H1 (cell line): Measurements from ENCODE around the gene CREB1. TPM values are rescaled to one million over a fixed set of nuclear protein-coding genes. Genes with fewer than 3 reads are reported as not detected.

ENCODE experiments used
- CTCF ChIA-PET: fragments of 300-600 bp; sonication (Branson Sonifier 250); formaldehyde crosslinking; loops from one replicate; lab custom pipeline; 2021; ENCODE audit not compliant: partially characterized antibody; lab: Charles Lee
- POLR2A ChIA-PET: fragments of 300-600 bp; sonication (Branson Sonifier 250); formaldehyde crosslinking; loops from one replicate; lab custom pipeline; 2021; ENCODE audit warnings: inconsistent platforms; ENCODE audit not compliant: partially characterized antibody; lab: Charles Lee
- DNase-seq, 2 experiments: peaks; one replicate each; pipeline versions ENCODE4 v3.0.0 to v3.0.0-alpha.2; 2010 to 2022; ENCODE audit warnings: low spot score in 2 of 2, low read depth in 1 of 2, mixed read lengths in 1 of 2
- FAIRE-seq: peaks from 2 replicates; lab custom pipeline; 2011; peaks lifted over from hg19 to GRCh38; lab: Jason Lieb, UNC
- H2AFZ ChIP-seq: 2 replicates; pipeline ENCODE4 v1.8.1; 2012; ENCODE audit warnings: low read length, inconsistent platforms
- H2AK5ac ChIP-seq: 2 replicates; pipeline ENCODE4 v1.6.1; 2013; ENCODE audit warnings: low read depth, low read length
- H2BK120ac ChIP-seq: replicated peaks from 2 replicates; pipeline ENCODE3; 2013; ENCODE audit warnings: low read depth, low read length, inconsistent platforms
- H2BK12ac ChIP-seq: 2 replicates; pipeline ENCODE4 v1.6.1; 2013; ENCODE audit warnings: low read depth, low read length
- H2BK15ac ChIP-seq: 2 replicates; pipeline ENCODE4 v1.6.1; 2013; ENCODE audit warnings: low read length
- H2BK20ac ChIP-seq: 2 replicates; pipeline ENCODE4 v1.6.1; 2013; ENCODE audit warnings: low read length
- H2BK5ac ChIP-seq: 2 replicates; pipeline ENCODE4 v1.6.1; 2013; ENCODE audit warnings: low read depth, low read length
- H3K14ac ChIP-seq: 2 replicates; pipeline ENCODE4 v1.6.1; 2013; ENCODE audit warnings: inconsistent platforms; ENCODE audit not compliant: insufficient read length
- H3K18ac ChIP-seq: 2 replicates; pipeline ENCODE4 v1.6.1; 2013; ENCODE audit warnings: low read length; ENCODE audit errors: extremely low read depth
- H3K23ac ChIP-seq: 2 replicates; pipeline ENCODE4 v1.6.1; 2013; ENCODE audit warnings: inconsistent platforms; ENCODE audit not compliant: insufficient read length
- H3K23me2 ChIP-seq: 2 replicates; pipeline ENCODE4 v1.6.1; 2013; ENCODE audit warnings: low read depth, low read length
- H3K27ac ChIP-seq: 2 replicates; pipeline ENCODE4 v1.6.1; 2011; ENCODE audit warnings: low read depth, low read length, inconsistent platforms
- H3K27me3 ChIP-seq, 4 experiments: replicated peaks in 1 of 4; 1 replicate in 1 of 4; 2 replicates in 3 of 4; pipeline versions ENCODE4 v1.6.1 to v1.8.1; 2011 to 2013; ENCODE audit warnings: low read length in 3 of 4, mild to moderate bottlenecking in 3 of 4, inconsistent platforms in 2 of 4, mixed read lengths in 2 of 4, moderate library complexity in 1 of 4; ENCODE audit not compliant: control insufficient read depth in 3 of 4, insufficient read depth in 3 of 4; ENCODE audit errors: extremely low read depth in 1 of 4
- H3K36me3 ChIP-seq, 4 experiments: 2 replicates each; pipeline versions ENCODE4 v1.6.1 to v1.8.1; 2011 to 2013; ENCODE audit warnings: mild to moderate bottlenecking in 4 of 4, low read length in 3 of 4, moderate library complexity in 2 of 4, control low read depth in 1 of 4, inconsistent platforms in 1 of 4; ENCODE audit not compliant: insufficient read depth in 4 of 4, control insufficient read depth in 2 of 4
- H3K4ac ChIP-seq: replicated peaks from 2 replicates; pipeline ENCODE3; 2013; ENCODE audit warnings: low read length, low read depth, mixed read lengths, inconsistent platforms; ENCODE audit not compliant: insufficient read length
- H3K4me1 ChIP-seq, 4 experiments: replicated peaks in 1 of 4; 1 replicate in 1 of 4; 2 replicates in 3 of 4; pipeline versions ENCODE4 v1.6.1 to v1.8.1; 2011 to 2013; ENCODE audit warnings: low read length in 3 of 4, inconsistent platforms in 2 of 4, mixed read lengths in 1 of 4; ENCODE audit not compliant: insufficient read depth in 4 of 4, control insufficient read depth in 3 of 4
- H3K4me2 ChIP-seq, 2 experiments: 2 replicates each; pipeline versions ENCODE4 v1.6.1 to v1.8.1; 2011 to 2013; ENCODE audit warnings: low read depth in 2 of 2, low read length in 2 of 2, control low read depth in 1 of 2, inconsistent platforms in 1 of 2, mild to moderate bottlenecking in 1 of 2; ENCODE audit not compliant: insufficient read depth in 1 of 2
- H3K4me3 ChIP-seq, 4 experiments: fragments of 200-600, 300-600 bp in 1 of 4; sonication (generic), shearing (Covaris generic), sonication (Bioruptor Twin) in 1 of 4; 2 replicates each; pipeline versions ENCODE4 v1.5.1 to v1.8.1; 2011 to 2016; ENCODE audit warnings: low read length in 4 of 4, low read depth in 3 of 4, control low read depth in 2 of 4, inconsistent platforms in 2 of 4, mild to moderate bottlenecking in 2 of 4, mixed read lengths in 1 of 4, moderate library complexity in 1 of 4; ENCODE audit not compliant: insufficient read depth in 2 of 4; ENCODE audit errors: extremely low read depth in 1 of 4
- H3K56ac ChIP-seq: replicated peaks from 2 replicates; pipeline ENCODE3; 2013; ENCODE audit warnings: low read depth, mild to moderate bottlenecking, mixed read lengths, low read length, inconsistent platforms; ENCODE audit not compliant: insufficient read length
- H3K79me1 ChIP-seq: 2 replicates; pipeline ENCODE4 v1.6.1; 2013; ENCODE audit warnings: low read depth, low read length, control low read depth
- H3K79me2 ChIP-seq, 2 experiments: 2 replicates each; pipeline versions ENCODE4 v1.6.1 to v1.8.1; 2012 to 2013; ENCODE audit warnings: low read length in 2 of 2, mild to moderate bottlenecking in 2 of 2, inconsistent platforms in 1 of 2; ENCODE audit not compliant: insufficient read depth in 2 of 2, control insufficient read depth in 1 of 2
- H3K9ac ChIP-seq, 4 experiments: replicated peaks in 1 of 4; 1 replicate in 1 of 4; 2 replicates in 3 of 4; pipeline versions ENCODE4 v1.6.1 to v1.8.1; 2011 to 2013; ENCODE audit warnings: low read depth in 3 of 4, low read length in 3 of 4, control low read depth in 2 of 4, mild to moderate bottlenecking in 2 of 4, moderate library complexity in 2 of 4, inconsistent platforms in 1 of 4; ENCODE audit errors: extremely low read depth in 1 of 4
- H3K9me3 ChIP-seq, 2 experiments: 2 replicates each; pipeline versions ENCODE4 v1.6.1 to v1.8.1; 2012 to 2013; ENCODE audit warnings: mild to moderate bottlenecking in 2 of 2, moderate library complexity in 2 of 2, control low read depth in 1 of 2, inconsistent platforms in 1 of 2, low read depth in 1 of 2, low read length in 1 of 2, mixed read lengths in 1 of 2; ENCODE audit not compliant: insufficient read depth in 2 of 2
- H4K20me1 ChIP-seq, 2 experiments: replicated peaks in 1 of 2; 2 replicates each; pipeline versions ENCODE3 to v1.8.1; 2011 to 2013; ENCODE audit warnings: inconsistent platforms in 2 of 2, low read length in 2 of 2, mild to moderate bottlenecking in 1 of 2; ENCODE audit not compliant: insufficient read depth in 2 of 2, control insufficient read depth in 1 of 2
- H4K5ac ChIP-seq: 2 replicates; pipeline ENCODE4 v1.6.1; 2013; ENCODE audit warnings: low read length, low read depth, mixed read lengths, inconsistent platforms; ENCODE audit not compliant: insufficient read length
- H4K8ac ChIP-seq: 2 replicates; pipeline ENCODE4 v1.8.0; 2013; ENCODE audit warnings: mild to moderate bottlenecking, moderate library complexity, low read length, inconsistent platforms; ENCODE audit not compliant: insufficient read depth; ENCODE audit errors: extremely low read depth
- H4K91ac ChIP-seq: replicated peaks from 2 replicates; pipeline ENCODE3; 2013; ENCODE audit warnings: low read length, mixed read lengths, inconsistent platforms; ENCODE audit not compliant: insufficient read length
- CHD2 ChIP-seq: IDR thresholded peaks from 2 replicates; pipeline ENCODE4 v1.6.1; 2012; ENCODE audit warnings: low read length, improper control_type of control experiment
- EZH2 ChIP-seq: fragments of 200-600 bp; sonication (generic); IDR thresholded peaks from 2 replicates; pipeline ENCODE4 v1.7.1; 2012; ENCODE audit warnings: low read depth, mild to moderate bottlenecking, moderate library complexity, low read length, inconsistent platforms; ENCODE audit not compliant: severe bottlenecking
- NANOG ChIP-seq: IDR thresholded peaks from 2 replicates; pipeline ENCODE4 v1.6.1; 2011; ENCODE audit warnings: low read length, low read depth, mild to moderate bottlenecking, inconsistent platforms; ENCODE audit not compliant: insufficient read depth, poor library complexity, severe bottlenecking
- TCF12 ChIP-seq: IDR thresholded peaks from 2 replicates; pipeline ENCODE4 v1.6.1; 2011; ENCODE audit warnings: low read depth, mild to moderate bottlenecking, low read length
- WGBS, 2 experiments: shearing (Covaris generic) in 1 of 2; methylation state at CpG; one replicate each; pipeline versions ENCODE4 v1.1.6 to v1.1.7; 2013 to 2015; ENCODE audit warnings: low lambda C conversion rate in 2 of 2, mixed read lengths in 2 of 2, inconsistent platforms in 1 of 2, low coverage in 1 of 2, missing lambda C conversion rate in 1 of 2; ENCODE audit not compliant: insufficient replicate concordance in 2 of 2, insufficient coverage in 1 of 2, insufficient read length in 1 of 2; ENCODE audit errors: extremely low coverage in 1 of 2, missing lambda C conversion rate in 1 of 2; 5-methylcytosine and 5-hydroxymethylcytosine counted together
- polyA plus RNA-seq, 7 experiments: library from polyadenylated mRNA; depleted of rRNA in 3 of 7; stranded (reverse) in 5 of 7; unstranded in 2 of 7; fragments of >200 nt in 5 of 7; fragments of 200-250 nt in 2 of 7; gene quantifications; 1 replicate in 5 of 7; 2 replicates in 1 of 7; 4 replicates in 1 of 7; pipeline versions ENCODE4 v1.2.1 to v1.2.3, GENCODE V29; 2011 to 2013; ENCODE audit warnings: missing spikeins in 2 of 7, mixed read lengths in 2 of 7
- total RNA-seq: library from RNA; stranded (reverse); fragmentation: NEBNext Ultra II Directional; extraction: Animal tissue kit (Norgen Biotek cat#: 25700); gene quantifications from 2 replicates; pipeline ENCODE4 v1.2.1, GENCODE V29; 2021

CREB1 gene
- total and polyA plus RNA-seq, 2 of the 8 experiments (the other 6 are each of a cell fraction or from before 2014, with no cell fraction given): 46.3 to 99.0 TPM

DNA sequence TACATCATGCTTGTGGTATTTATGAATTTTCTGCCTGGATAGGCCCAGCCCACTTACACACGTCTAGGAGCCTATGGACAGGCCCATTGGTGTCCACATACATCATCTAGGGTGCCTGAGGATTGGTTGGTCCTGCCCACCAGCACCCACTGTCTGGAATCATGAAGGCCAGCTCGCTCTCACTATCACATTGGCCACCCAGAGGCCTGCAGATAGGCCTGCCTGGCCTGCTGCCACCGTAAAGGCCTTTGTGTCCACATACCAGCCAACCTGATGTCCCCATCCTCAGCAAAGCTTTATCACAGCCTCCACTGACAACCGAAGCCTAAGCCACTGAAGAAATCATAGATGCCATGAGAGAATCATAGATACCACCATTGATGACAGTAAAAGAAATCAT, 55.2 kb downstream of the CREB1 start:
- no peak overlapping the region for H4K5ac ChIP-seq
- no peaks in the 10 kb centered on the region for H3K79me1 ChIP-seq
- H3K27me3 ChIP-seq: no peaks in the 10 kb centered on the region
- no peak for DNase-seq
- 97% methylated on average over 4 of the region's 4 CpGs; no CpG with 5 or more reads in 1 of the 2 experiments for WGBS, 2 experiments
- H2BK5ac ChIP-seq: no peak overlapping the region
- peaks cover 0 to 2% of the 10 kb centered on the region in 2 experiments; a peak in 1 of 4 replicates for H3K79me2 ChIP-seq
- H3K18ac ChIP-seq: no peak overlapping the region
- H3K4me1 ChIP-seq: no peaks in the 10 kb centered on the region
- ChIA-PET CTCF (no interaction called here), POLR2A (no interaction called here)
- H3K9me3 ChIP-seq: no peaks in the 10 kb centered on the region
- H3K36me3 ChIP-seq: peaks cover 13 to 78% (median 41%) of the 10 kb centered on the region in 4 experiments
- no peak overlapping the region for H2BK15ac ChIP-seq
- H2BK20ac ChIP-seq: no peak overlapping the region
- no peak overlapping the region for H4K8ac ChIP-seq
- H2BK12ac ChIP-seq: no peak overlapping the region
- no peak overlapping the region for H2BK120ac ChIP-seq
- no peak overlapping the region for H3K4me2 ChIP-seq
- H3K23me2 ChIP-seq: no peaks in the 10 kb centered on the region; the same call in 1 of the 2 replicates
- no peak overlapping the region for H3K14ac ChIP-seq
- no peak overlapping the region for H2AFZ ChIP-seq
- H3K27ac ChIP-seq: no peak overlapping the region
- no peak overlapping the region for H3K4me3 ChIP-seq
- no peak overlapping the region for H3K56ac ChIP-seq
- TF ChIP-seq EZH2 (no peak), CHD2 (no peak), NANOG (no peak), TCF12 (no peak)
- no peak overlapping the region for H3K9ac ChIP-seq
- no peak overlapping the region for H4K91ac ChIP-seq
- peaks cover 0 to 1% of the 10 kb centered on the region in 2 experiments for H4K20me1 ChIP-seq
- H2AK5ac ChIP-seq: no peak overlapping the region
- H3K23ac ChIP-seq: no peak overlapping the region
- H3K4ac ChIP-seq: no peak overlapping the region
- no peak for FAIRE-seq
